ENCODE results near the gene ZNF592. TPM values are rescaled to one million over a fixed set of nuclear protein-coding genes. Genes with fewer than 3 reads are reported as not detected.

The ZNF592 gene
- total RNA-seq, 4 donors from 2014 or later, result 21.6 to 36.3 (median 32.6) TPM

DNA sequence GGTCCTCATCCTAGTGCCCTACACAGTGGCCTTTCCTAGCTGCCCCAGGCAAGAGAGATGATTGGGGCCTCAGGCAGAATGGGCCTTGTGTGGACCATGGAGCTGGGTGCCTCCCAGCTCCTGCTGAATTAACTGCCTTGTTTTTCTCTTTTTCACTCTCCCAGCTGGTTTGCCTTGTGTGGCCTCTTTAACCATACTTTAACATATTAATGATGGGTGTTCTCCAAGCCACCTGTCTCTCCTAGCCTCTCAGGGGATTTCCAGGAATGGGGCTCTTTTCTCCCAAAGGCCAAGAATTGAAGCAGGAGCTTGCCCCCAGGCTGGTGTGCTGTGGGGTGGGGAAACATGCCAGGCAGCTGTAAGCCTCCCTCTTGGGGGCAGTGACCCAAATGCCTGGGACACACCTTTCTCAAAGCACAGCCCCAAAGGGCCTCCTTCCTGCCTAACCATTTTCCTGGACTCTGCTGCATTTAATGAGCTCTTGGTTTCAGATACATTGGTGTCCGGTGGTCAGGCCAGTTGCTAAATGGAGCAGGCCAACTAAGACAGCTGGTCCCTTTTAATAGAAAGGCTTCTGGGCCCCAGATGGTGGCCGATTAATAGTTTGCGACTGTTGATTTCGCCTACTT lies 74.4 kb downstream of the ZNF592 start:
- Histone ChIP-seq H3K27ac (no peak overlapping the region), H3K4me3 (no peak overlapping the region), H3K27me3 (no peaks in the 10 kb centered on the region), H3K36me3 (no peaks in the 10 kb centered on the region), H3K9me3 (no peaks in the 10 kb centered on the region), H3K4me1 (peaks cover 0 to 80% (median 9%) of the 10 kb centered on the region in 4 donors)
- WGBS, 2 donors, result 74 to 76% methylated on average over 4 of the region's 4 CpGs
- no peak for DNase-seq (ENCODE audit: low spot score in 2 of 2)
- TF ChIP-seq POLR2A (IDR thresholded peaks at IDR 0.05) (no peak), CTCF (IDR thresholded peaks at IDR 0.05) (no peak), EP300 (IDR thresholded peaks at IDR 0.05) (no peak)

GRCh38 chr15:84823282-84823878 lies 75.0 kb downstream of the ZNF592 start:
- no peak for DNase-seq (ENCODE audit: low spot score in 2 of 2)
- WGBS, 2 donors, result 80 to 87% methylated on average over 3 of the region's 3 CpGs
- Histone ChIP-seq H3K9me3 (no peaks in the 10 kb centered on the region), H3K27ac (peak overlapping the region in 1 of 4 donors; percentile 20), H3K36me3 (no peaks in the 10 kb centered on the region), H3K4me3 (no peak overlapping the region), H3K27me3 (no peaks in the 10 kb centered on the region), H3K4me1 (peaks cover 0 to 80% (median 6%) of the 10 kb centered on the region in 4 donors)
- TF ChIP-seq CTCF (IDR thresholded peaks at IDR 0.05) (no peak), EP300 (IDR thresholded peaks at IDR 0.05) (no peak), POLR2A (IDR thresholded peaks at IDR 0.05) (no peak)

DNA sequence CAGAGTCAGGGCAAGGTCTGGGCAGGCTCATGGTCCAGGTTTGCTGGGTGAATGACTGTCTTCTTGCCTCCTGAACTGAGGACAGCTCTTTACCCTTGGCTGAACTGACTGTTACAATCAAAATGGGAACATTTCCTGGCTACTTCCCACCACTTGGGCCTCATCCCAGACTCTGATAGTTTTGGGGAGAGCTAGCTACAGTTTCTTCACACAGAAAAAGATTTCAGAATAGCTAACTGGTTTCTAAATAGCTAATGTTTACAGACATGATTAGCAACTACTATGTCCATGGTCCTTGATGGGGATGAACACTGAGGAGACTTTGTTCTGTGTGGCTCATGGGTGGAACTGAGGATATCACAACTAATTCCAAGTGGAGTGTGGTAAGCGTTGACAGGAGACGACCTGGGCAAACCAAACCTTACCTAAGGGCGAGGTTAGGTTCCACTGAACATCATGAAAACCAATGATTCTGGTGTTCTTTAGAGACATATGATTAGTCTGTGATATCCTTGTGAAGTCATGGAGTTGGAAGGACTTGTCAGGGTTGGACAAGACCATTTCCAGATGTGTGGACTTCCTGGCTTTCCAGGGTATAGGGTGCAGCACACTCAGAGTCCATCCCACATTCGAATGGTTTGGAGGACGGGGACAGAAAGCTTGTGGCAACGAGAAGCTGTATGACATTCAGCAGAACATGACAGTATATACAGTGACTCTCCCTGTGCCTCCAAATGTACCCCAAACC lies 76.0 kb downstream of the ZNF592 start:
- TF ChIP-seq EP300 (IDR thresholded peaks at IDR 0.05), result peak in 1 of 2 donors; percentile 82
- TF ChIP-seq CTCF (IDR thresholded peaks at IDR 0.05), result no peak
- no peak for TF ChIP-seq POLR2A (IDR thresholded peaks at IDR 0.05)
- Histone ChIP-seq H3K36me3 (no peaks in the 10 kb centered on the region), H3K4me3 (no peak overlapping the region), H3K9me3 (no peaks in the 10 kb centered on the region), H3K4me1 (peaks cover 0 to 78% (median 6%) of the 10 kb centered on the region in 4 donors), H3K27me3 (no peaks in the 10 kb centered on the region), H3K27ac (peak overlapping the region in 2 of 4 donors; percentile 46 to 75)
- 79 to 86% methylated on average over 6 of the region's 6 CpGs for WGBS, 2 donors
- peak; percentile 36 to 84 for DNase-seq (ENCODE audit: low spot score in 2 of 2)

DNA sequence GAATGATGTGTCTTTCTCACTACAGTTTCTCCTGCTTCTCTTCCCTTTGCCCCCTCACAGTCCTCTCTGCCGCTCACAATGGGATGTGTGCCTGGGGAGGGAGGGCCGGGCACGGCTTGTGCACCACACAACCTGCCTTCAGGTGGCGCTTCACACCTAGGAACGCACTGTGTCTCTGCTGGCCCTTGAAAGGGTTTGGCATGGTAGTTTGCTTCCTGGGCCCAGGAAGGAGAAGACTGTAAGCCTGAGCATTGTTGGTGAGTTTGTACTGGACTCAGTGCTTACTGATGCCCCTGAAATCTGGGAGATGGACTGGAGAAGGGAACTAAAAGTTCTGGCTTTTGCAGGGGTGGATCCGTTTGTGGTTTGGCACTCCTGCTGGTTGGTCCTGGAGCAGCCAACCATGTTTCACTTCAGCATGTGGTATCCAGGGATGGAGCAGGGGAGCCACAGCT lies 78.0 kb downstream of the ZNF592 start:
- H3K4me1 ChIP-seq, result peaks cover 0 to 71% (median 3%) of the 10 kb centered on the region in 4 donors
- DNase-seq (ENCODE audit: low spot score in 2 of 2), result peak in 1 of 2 donors; percentile 57
- H3K9me3 ChIP-seq, result no peaks in the 10 kb centered on the region
- H3K4me3 ChIP-seq, result no peak overlapping the region
- H3K36me3 ChIP-seq, result no peaks in the 10 kb centered on the region
- TF ChIP-seq EP300 (IDR thresholded peaks at IDR 0.05) (peak in 1 of 2 donors; percentile 80), POLR2A (IDR thresholded peaks at IDR 0.05) (no peak), CTCF (IDR thresholded peaks at IDR 0.05) (no peak)
- H3K27me3 ChIP-seq, result no peaks in the 10 kb centered on the region
- peak overlapping the region in 2 of 4 donors; percentile 60 to 75 for H3K27ac ChIP-seq
- WGBS, 2 donors, result 54 to 66% methylated on average over 6 of the region's 6 CpGs

All from tibial nerve (tissue), 4 donors.